Measurements from ENCODE around the gene SBF1. TPM values are rescaled to one million over a fixed set of nuclear protein-coding genes. Genes with fewer than 3 reads are reported as not detected.

Gene SBF1
- total RNA-seq, 1 donor from 2014 or later, result 110 TPM

GRCh38 chr22:50513175-50513574, 38.3 kb upstream of the SBF1 start:
- peaks cover 8% of the 10 kb centered on the region for H3K36me3 Mint-ChIP-seq (ENCODE audit: unreplicated experiment)
- H3K27ac Mint-ChIP-seq (ENCODE audit: unreplicated experiment), result no peak overlapping the region
- H3K27me3 Mint-ChIP-seq (ENCODE audit: unreplicated experiment), result no peaks in the 10 kb centered on the region
- H3K9me3 Mint-ChIP-seq (ENCODE audit: unreplicated experiment), result no peaks in the 10 kb centered on the region
- H3K4me3 Mint-ChIP-seq (ENCODE audit: unreplicated experiment), result no peak overlapping the region
- peaks cover 11% of the 10 kb centered on the region for H3K4me1 Mint-ChIP-seq (ENCODE audit: unreplicated experiment)
- DNase-seq (ENCODE audit: extremely low spot score, unreplicated experiment), result no peak
- no peak for TF ChIP-seq CTCF (IDR thresholded peaks at IDR 0.05)

GRCh38 chr22:50508897-50509296, 34.1 kb upstream of the SBF1 start:
- Mint-ChIP-seq H3K27me3 (ENCODE audit: unreplicated experiment) (no peaks in the 10 kb centered on the region), H3K27ac (ENCODE audit: unreplicated experiment) (peak overlapping the region; percentile 65), H3K9me3 (ENCODE audit: unreplicated experiment) (no peaks in the 10 kb centered on the region), H3K4me3 (ENCODE audit: unreplicated experiment) (peak overlapping the region; percentile 81), H3K36me3 (ENCODE audit: unreplicated experiment) (no peaks in the 10 kb centered on the region), H3K4me1 (ENCODE audit: unreplicated experiment) (peaks cover 16% of the 10 kb centered on the region)
- no peak for TF ChIP-seq CTCF (IDR thresholded peaks at IDR 0.05)
- DNase-seq (ENCODE audit: extremely low spot score, unreplicated experiment), result no peak

- no peaks in the 10 kb centered on the region for H3K27me3 Mint-ChIP-seq (ENCODE audit: unreplicated experiment)
- peaks cover 16% of the 10 kb centered on the region for H3K4me1 Mint-ChIP-seq (ENCODE audit: unreplicated experiment)
- peak within 1 kb of the TSS; percentile 93 for H3K4me3 Mint-ChIP-seq (ENCODE audit: unreplicated experiment)
- TF ChIP-seq CTCF (IDR thresholded peaks at IDR 0.05), result no peak
- peak within 1 kb of the TSS; percentile 93 for H3K27ac Mint-ChIP-seq (ENCODE audit: unreplicated experiment)
- H3K36me3 Mint-ChIP-seq (ENCODE audit: unreplicated experiment), result no peaks in the 10 kb centered on the region
- DNase-seq (ENCODE audit: extremely low spot score, unreplicated experiment), result no peak
- H3K9me3 Mint-ChIP-seq (ENCODE audit: unreplicated experiment), result no peaks in the 10 kb centered on the region
Observed at GRCh38 chr22:50507991-50508884, 33.4 kb upstream of the SBF1 start, which contains the start of gene NCAPH2. NCAPH2 (plus strand) TSS chr22:50508224; CDS start chr22:50508338, 114 bp downstream.

DNA sequence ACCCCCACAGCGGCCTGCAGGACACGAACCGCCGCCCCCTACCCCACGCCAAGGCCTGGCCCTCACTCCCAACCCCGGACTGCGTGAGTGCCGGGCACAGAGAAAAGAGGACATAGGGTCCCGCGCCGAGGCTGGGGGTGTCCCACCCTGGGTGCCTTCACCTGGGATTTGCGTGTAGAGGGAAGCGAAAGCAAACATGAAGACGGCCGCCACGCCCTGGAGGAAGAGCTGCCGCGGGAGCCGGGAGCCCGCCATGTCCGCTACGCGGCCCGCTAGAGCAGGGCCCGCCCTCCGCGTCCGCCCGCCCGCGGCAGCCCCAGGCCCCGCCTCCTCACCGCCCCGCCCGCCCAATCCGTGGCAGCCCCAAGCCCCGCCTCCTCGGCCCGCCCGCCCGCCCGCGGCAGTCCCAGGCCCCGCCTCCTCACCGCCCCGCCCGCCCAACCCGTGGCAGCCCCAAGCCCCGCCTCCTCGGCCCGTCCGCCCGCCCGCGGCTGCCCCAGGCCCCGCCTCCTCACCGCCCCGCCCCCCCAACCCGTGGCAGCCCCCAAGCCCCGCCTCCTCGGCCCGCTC, 32.7 kb upstream of the SBF1 start, which contains the start of gene LMF2:
Gene LMF2, minus strand, starts transcription at position 282 of the 570 bp plus-strand sequence. Its CDS starts 27 bp downstream, at position 255.
- Mint-ChIP-seq H3K9me3 (ENCODE audit: unreplicated experiment) (no peaks in the 10 kb centered on the region), H3K4me3 (ENCODE audit: unreplicated experiment) (peak within 1 kb of the TSS; percentile 93), H3K27ac (ENCODE audit: unreplicated experiment) (peak within 1 kb of the TSS; percentile 93), H3K36me3 (ENCODE audit: unreplicated experiment) (no peaks in the 10 kb centered on the region), H3K27me3 (ENCODE audit: unreplicated experiment) (no peaks in the 10 kb centered on the region), H3K4me1 (ENCODE audit: unreplicated experiment) (peaks cover 16% of the 10 kb centered on the region)
- DNase-seq (ENCODE audit: extremely low spot score, unreplicated experiment), result peak; percentile 99
- no peak for TF ChIP-seq CTCF (IDR thresholded peaks at IDR 0.05)
